Fibroblast of the conjunctiva (primary cell): ENCODE measurements around the gene CHD6.
A peak's percentile ranks its signal among the peaks of the same experiment; 100 is the strongest.

Source experiments
- DNase-seq: peaks from one replicate; pipeline ENCODE4 v3.0.0-alpha.2; 2010; ENCODE audit warnings: low read depth

The CHD6 gene

DNA sequence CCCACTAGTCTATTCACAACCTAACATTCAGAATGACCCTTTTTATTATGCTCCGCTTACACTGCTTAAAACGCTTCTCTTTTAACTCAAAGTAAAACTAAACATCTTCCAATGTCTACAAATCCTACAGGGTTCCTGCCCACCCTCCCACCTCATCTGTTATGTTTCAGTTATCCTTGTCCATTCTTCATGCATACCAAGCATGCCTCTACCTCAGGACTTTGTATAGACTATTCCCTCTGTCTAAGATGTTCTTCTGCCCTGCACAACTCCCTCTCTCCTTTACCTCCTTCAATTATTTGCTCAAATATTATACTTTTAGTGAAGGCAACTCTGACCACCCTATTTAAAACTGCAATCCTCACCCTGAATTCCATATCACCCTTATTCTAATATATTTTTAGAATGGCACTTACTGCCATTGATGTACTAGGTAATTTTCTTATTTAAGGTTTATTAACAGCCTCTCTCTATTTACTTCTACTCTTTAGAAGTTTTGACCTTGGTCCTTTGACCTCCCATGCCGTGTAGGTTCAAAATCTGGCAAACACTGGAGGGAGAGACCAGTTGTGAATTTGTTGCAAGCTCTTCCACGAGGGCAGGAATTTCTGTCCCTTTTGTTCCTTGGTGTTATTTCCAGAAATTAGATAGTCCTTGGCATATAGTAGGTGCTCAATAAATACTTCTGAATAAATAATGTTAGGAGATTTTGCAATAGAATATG lies 111.8 kb downstream of the CHD6 start:
- DNase-seq = no peak

GRCh38 chr20:41505184-41505583 lies 113.0 kb downstream of the CHD6 start:
- DNase-seq = no peak

- no peak for DNase-seq
These were observed 116.8 kb downstream of the CHD6 start for GRCh38 chr20:41501376-41501775.

GRCh38 chr20:41499961-41500725 lies 118.0 kb downstream of the CHD6 start:
- DNase-seq = no peak

DNA sequence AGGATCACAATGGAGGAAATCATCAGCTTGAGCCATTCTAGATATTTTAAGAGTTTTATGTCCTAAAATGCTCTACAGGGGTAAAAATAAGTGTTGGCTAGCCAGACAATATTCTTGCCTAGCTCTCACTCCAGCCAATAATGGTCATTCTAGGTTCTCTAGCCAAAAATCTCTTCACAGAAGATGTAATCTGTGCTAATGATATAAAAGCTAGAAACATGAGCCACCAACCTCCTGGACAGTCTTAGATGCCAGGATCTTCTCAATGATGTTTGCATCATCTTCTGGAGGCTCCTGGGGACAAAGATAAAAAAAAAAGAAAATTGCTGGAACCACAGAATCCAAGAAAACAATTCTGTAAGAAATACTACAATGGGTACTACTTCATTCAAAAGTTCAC lies 119.1 kb downstream of the CHD6 start:
- no peak for DNase-seq

- no peak for DNase-seq
These were observed 120.8 kb downstream of the CHD6 start for GRCh38 chr20:41497186-41497895.

- no peak for DNase-seq
These were observed 123.7 kb downstream of the CHD6 start for GRCh38 chr20:41494451-41494850.

GRCh38 chr20:41483553-41483930 lies 134.6 kb downstream of the CHD6 start:
- DNase-seq = no peak

DNA sequence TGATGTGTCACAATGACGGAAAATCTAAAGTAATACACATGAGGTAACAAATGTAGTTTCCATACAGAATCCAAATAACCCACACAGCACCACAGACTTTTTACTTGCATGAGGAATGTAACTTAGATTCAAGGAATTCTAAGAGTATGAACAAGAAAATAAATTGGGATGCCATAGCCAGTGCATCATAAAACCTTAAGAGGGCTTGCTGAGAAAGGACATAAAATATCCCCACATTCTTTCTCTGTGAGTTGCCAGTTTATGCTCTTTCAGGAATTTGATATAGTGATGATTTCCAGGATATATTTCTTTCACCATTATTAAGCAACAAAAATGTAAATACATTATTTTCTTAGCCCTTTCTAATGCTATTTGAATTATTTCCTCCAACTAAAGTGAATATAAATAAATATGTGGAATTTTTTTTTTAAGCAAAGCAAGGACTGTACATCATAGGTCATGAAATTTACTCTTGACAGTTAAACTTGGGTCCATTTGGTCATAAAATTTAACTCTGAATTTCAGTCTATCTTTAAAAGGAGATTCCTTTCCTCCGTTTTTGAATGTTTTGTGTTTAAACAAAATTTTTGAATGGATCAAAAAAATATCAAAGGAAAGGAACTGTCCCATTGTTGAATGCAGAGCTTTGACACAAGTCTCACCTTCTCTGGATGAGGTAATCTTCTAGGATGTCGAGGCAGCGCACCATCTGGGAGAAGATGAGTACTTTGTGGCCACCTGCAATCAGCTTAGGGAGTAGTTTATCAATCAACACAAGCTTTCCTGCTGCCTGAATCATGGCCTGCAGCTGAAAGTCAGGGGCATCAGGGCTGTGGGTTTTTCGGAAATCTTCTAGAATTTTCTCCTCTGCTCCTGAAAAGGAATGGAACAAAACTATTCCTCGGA lies 135.3 kb downstream of the CHD6 start:
- peak; percentile 22 for DNase-seq

GRCh38 chr20:41480054-41480770 lies 138.0 kb downstream of the CHD6 start:
- no peak for DNase-seq

DNA sequence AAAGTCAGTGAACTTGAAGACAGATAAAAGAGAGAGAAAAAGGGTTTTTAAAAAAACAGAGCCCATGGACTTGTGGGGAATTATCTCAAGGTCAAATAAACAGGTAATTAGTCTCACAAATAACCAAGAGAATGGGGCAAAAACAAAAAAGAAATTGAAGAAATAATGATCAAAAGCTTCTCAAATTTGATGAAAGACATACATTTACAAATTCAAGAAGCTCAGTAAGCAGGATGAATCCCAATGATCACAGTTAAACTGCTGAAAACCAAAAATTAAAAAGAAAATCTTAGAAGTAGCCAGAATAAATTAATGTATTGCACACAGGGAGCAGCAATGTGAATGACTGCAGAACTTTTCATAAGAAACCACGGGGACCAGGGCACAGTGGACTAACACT lies 139.1 kb downstream of the CHD6 start:
- no peak for DNase-seq

GRCh38 chr20:41478026-41478425 lies 140.2 kb downstream of the CHD6 start:
- no peak for DNase-seq

DNA sequence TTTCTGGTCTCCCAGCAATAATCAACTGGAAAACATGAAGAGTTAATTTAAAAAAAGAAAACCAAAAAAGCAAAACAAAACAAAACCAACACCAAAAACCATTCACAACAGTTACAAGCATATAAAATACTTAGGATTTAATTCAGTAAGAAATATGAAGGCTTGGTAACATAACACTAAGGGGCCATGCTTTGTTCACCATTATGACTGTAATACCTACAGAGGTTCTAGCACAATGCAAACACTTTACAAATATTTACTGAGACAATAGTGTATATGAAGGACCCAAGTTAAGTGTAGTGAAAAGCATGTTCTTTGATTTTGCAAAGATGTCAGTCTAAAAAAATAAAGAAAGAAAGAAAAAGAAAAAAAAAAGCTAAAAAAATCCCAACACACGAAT lies 141.7 kb downstream of the CHD6 start:
- no peak for DNase-seq

DNA sequence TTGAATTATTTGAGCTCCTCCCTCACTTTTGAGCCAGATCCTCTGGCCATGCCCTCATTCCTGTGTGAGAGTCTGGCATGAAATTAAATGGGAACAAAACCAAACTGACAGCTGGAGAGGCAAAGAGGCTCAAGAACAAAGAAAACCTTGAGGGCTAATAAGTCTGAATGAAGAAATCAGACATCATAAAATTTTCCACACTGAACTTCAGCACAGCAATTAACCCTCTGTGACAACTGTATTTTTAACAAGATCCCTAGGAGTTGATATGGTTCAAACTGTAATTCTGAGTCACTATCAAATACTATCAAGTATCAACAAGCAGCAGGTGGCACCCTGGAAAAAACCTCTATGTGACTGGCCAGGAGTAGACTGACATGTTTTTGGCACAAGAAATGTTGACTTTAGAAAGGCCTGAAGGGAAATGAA lies 142.2 kb downstream of the CHD6 start:
- peak; percentile 33 for DNase-seq

- no peak for DNase-seq
These were observed 142.7 kb downstream of the CHD6 start for GRCh38 chr20:41475503-41475902.

DNA sequence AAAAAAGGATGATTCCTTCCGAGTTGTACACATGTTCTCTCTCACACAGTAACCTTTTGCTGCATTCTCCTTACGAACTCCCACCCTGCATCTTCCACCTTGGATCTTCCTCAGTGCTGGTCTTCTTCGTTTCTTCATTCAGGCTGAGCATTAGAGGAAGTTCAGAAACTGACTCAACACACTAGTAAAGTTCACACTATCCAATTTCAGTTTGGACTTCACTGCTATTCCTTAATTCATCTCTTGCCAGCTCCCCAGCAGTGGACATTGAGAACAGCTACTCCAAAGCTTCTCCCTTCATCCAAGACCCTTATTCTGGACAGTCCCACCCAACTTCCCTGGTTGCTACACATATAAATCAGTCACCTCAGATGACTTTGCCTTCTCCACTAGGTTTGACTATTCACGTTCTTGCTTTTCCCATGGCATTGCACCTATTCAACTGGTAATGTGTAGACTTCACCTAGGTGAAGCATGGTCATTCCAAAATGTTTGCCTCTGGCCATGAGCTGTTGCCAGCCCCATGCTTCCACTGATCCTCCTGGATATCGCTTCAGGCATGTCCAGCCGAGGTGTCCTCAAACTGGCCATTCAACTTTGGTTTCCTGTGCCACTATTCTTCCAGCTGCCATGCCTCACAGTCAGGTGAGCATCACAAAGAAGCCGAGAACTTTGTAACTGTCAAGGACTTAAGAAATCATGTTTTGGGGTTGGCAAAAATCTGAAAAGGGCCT lies 147.6 kb downstream of the CHD6 start:
- no peak for DNase-seq

DNA sequence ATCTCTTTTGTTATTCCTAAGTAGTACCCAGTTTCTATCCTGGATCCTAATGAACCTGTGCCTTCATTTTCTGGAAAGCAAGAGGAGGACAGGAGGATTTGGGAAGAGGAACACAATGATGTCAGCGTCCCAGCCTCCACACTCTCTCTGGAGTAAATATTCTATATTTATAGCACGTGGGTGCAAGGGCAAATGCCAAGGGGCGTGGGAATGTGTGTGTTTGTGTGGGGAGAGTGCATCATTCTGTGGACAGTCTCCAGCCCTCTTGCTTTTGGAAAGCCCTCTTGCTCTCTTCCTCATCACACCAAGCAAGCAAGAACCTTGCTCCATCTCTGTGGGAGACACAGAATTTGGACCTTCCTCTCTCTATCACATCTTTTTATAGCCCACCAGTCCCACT lies 148.3 kb downstream of the CHD6 start:
- DNase-seq = no peak

DNA sequence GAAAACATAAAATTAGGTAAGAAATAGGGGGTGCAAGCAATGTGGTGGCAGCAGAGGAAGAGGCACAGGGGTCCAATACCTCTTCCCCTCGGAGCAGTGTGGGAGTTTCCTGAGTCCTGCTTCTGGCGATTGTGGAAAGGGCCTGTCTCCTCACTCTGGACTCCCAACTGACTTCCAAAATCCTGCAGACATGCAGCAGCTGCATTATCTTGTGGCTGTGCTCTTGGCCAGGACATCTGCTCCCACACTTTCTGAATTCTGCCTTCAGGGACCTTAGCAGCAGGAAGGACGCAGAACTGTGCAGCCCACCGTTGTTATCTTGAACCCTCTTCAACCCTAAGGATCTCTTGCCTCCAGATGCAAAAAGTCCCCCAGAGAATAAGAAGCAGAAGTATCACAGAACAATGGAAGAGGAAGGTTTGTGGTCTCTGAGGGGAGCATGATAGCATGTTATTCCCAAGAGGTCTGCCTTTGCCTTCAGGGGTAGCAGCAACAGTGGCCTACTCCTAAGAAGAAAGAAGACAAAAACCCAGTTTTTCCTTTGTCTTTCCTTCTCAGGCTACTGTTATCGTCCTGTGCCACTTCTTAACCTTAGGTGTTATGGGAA lies 149.1 kb downstream of the CHD6 start:
- no peak for DNase-seq

DNA sequence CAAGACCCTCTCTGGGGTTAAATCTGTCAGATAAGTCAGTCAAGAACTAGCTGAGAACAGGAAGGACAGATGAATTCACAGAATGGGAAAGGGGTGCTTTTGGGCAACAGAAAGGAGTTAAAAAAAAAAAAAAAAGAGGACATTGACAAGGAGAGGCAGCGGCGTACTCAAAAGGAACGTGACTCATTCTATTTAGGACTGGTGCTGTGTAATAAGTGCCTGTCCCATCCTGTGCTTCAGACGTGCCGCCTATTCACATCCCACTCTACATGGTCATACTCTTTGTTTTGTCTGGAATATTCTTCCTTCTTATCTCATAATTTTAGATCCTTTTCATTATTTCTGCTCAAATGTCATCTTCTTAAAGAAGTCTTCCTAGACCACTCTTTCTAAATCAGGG lies 150.5 kb downstream of the CHD6 start:
- DNase-seq = no peak

DNA sequence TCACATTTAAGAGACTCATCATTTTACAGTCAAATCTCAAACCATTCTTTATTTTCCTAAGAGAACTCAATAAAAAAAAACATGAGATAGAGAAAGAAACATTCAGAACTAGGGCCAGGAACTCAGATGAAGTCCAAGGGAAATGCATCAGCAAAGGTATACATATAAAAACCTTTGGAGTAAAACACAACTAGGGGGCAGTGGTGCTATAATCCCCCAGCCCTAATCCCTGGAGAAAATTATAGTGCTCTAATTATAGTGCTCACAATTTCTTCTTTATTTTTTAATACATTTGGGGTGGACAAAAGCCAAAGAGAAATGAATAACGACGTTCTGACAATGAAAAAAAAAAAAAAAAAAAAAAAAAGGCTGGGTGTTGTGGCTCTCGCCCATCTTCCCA lies 151.0 kb downstream of the CHD6 start:
- DNase-seq = no peak
